Measurements from ENCODE around the gene CYP4B1. TPM values are rescaled to one million over a fixed set of nuclear protein-coding genes. Genes with fewer than 3 reads are reported as not detected.
"Not testable (repeated sequence)": the region's sequence is repeated elsewhere in the genome, so short reads cannot be mapped to it uniquely, and the experiment has no call there.

The CYP4B1 gene
- total RNA-seq, 1 donor from 2014 or later, result 20.4 TPM

DNA sequence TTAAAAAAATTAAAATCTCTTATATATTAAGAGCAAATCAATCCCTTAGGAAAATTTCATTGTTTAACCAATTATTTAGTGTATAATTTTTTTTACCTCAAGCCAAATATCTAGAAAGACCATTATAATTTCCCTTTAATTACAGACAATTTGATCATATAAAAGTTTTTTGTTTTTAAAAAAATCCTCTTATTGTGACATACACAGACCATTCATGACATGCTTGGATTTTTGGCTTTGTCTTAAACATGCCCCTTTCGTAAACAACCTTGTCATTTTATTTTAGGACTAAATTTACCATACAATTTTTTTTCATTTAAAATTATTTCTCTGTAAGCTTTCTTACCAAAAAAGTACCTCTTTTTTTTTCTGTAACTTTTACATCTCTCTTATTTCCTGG lies 14.2 kb upstream of the CYP4B1 start:
- intact Hi-C loops (cut with DNase I), result no loop called here
- no peak for ATAC-seq (ENCODE audit: poor library complexity)
- DNase-seq, result no peak

DNA sequence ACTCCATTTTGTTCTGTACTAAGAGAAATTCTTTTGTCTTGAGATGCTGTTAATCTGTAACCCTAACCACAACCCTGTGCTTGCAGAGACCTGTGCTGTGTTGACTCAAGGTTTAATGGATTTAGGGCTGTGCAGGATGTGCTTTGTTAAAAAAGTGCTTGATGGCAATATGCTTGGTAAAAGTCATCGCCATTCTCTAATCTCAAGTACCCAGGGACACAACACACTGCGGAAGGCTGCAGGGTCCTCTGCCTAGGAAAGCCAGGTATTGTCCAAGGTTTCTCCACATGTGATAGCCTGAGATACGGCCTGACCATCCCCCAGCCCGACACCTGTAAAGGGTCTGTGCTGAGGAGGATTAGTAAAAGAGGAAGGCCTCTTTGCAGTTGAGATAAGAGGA lies 10.2 kb upstream of the CYP4B1 start:
- intact Hi-C loops (cut with DNase I); DNase-seq; ATAC-seq (ENCODE audit: poor library complexity): not testable (repeated sequence)

DNA sequence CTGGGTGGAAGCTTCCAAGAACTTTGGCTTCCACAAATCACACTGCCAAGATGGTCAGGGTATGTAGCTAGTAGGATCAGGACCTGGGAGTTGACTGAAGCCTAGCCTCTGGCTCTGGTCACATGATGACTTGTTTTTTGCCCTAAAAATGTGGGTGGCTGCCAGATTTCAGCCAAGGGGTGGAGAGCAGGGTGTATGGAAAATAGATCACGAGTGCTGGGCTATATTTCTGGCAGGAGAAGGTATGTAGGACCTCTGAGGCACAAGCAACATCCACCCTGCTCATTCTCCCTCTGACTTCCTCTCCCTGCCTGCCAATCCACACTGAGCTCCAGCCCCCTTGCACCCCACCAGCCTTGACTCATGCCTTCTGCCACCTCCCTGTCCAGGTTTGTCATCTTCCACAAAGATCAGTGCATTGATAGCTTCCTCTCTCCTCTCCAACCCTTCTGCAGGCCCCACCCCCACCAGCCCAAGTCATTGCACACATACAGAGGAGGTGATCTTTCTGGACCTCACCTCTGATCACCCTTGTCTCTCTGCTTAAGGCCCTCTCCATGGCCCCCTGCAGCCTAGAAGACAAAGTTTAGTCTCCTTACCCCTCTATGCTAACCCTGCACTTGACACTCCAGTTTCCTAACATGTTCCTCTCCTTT lies 8.3 kb upstream of the CYP4B1 start:
- intact Hi-C loops (cut with DNase I), result no loop called here
- ATAC-seq (ENCODE audit: poor library complexity) (no peak), DNase-seq (no peak)

DNA sequence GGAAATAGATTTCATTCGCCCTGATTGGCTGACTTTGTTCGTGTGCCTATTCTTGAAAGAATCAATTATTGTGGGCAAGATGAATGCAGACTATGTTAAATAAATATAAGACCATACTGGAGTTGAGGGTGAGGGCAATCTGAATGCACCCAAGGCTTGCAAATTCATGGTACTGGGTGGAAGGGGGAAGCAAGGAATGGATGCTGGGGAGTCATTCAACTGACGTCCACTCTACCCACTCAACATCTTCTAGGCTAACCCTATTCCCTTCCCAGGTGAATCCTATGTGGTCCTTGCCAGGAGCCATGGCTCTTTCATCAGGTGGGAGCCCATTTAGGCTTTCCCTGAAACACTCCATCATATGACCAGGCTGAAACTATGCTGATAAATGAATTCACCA lies 5.7 kb upstream of the CYP4B1 start:
- no peak for DNase-seq
- intact Hi-C loops (cut with DNase I), result no loop called here
- no peak for ATAC-seq (ENCODE audit: poor library complexity)

DNA sequence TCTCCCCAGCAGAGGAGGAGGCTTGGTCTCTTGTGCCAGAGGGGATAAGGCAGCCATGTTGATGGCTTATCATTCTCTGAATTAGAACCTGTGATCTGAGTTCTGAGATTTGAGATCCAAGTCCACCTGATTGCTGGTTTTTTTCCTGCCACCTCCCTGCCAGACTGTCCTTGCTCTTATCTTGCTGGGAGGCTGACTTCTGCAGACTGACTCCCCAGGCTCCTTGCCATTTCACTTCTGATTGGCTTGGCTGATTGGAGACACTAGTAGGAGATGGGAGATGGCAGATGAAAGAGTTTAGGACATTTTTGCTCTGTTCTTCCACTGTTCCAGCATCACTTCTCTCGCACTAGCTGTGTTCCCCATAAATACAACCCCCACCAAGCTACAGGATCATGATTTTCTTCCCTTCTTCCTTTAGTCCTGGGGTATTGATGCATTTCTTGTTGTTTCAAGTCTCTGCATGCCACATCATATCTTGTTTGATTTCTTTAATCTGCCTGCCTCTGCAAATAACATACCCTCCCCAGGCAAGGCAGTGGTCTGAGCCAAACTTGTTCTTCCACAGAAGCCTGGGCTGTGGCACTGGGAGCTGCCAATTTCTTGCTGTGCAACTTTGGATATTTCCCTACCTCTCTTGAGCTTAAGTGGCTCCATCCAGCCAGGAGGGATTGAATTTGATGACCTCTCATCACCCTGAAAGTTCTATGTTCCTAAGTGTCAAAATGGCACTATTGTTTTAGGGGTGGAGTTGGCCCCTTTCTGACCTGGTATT lies 963 bp upstream of the CYP4B1 start:
- no peak for ATAC-seq (ENCODE audit: poor library complexity)
- intact Hi-C loops (cut with DNase I), result no loop called here
- DNase-seq, result no peak

DNA sequence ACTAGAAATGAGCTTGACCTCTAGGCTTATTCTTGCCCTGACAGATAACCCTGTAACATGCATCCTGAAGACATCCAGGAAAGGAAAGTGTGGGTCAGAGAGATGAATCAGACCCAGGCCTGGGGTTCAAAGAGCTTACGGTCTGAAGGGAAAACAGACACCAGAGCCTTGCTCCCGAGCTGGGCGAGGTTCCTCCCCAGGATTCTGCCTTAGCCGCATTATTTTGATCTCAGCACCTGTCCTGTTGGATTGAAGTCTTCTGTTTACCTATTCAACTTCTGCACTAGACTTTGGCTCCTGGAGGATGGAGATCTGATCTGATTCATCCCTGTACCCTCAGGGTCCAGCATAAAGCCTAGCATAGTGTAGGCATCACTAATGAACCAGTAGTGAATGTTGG lies 1.9 kb downstream of the CYP4B1 start:
- DNase-seq, result no peak
- ATAC-seq (ENCODE audit: poor library complexity), result no peak
- intact Hi-C loops (cut with DNase I), result no loop called here

DNA sequence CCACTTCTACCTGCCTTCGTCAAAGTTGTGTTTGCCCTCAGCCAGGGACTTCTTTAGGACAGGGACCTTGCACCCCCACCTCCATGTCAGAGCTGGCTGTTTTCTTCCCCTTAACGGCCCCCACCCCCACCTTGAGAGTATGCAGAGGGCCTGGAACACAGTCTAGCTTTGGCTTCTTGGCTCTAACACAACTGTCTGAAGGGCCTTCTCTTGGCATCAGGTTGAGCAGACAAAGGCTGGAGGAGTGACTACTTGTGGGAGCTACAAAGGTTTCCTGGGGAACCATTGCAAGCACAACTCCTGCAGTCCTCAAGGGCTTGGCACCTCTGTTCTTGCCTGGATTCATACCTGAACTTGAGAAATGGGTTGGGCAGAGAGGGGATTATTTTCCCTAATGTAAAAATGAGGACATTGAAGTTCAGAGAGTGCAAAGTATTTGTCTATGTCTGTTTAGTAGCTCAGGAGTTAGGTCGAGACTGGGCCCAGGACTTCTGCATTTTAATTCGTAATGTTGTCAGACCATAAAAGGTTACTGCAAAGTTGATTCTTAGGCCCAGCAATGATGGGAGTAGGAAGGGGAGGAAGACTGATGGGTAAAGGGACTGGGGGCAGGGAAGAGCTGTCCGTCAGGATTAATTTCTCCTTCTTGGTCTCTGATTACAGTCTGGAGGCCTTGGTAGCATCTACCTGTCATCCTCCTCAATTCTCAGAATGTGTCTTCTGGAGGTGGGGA lies 2.6 kb downstream of the CYP4B1 start:
- ATAC-seq (ENCODE audit: poor library complexity) (no peak), DNase-seq (no peak)
- intact Hi-C loops (cut with DNase I), result no loop called here

DNA sequence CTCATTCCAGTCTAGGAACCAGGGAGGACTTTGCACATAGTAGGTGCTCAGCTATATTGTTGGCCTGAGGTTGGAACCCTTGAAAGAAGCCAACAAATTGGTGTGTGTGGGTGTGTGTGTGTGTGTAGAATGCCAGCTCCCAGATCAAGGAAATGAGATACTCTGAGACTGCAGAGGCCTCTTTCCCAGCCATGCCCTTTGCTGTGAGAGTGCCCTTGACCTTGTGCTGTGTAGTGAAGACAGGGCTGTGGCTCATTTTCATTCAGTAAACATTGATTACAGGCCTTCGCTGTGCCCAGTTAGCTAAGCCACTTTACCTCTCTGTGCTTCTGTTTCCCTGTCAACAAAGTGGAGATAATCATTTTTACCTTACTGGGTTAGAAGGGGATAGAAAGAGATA lies 3.2 kb downstream of the CYP4B1 start:
- intact Hi-C loops (cut with DNase I), result no loop called here
- DNase-seq (no peak), ATAC-seq (ENCODE audit: poor library complexity) (no peak)

DNA sequence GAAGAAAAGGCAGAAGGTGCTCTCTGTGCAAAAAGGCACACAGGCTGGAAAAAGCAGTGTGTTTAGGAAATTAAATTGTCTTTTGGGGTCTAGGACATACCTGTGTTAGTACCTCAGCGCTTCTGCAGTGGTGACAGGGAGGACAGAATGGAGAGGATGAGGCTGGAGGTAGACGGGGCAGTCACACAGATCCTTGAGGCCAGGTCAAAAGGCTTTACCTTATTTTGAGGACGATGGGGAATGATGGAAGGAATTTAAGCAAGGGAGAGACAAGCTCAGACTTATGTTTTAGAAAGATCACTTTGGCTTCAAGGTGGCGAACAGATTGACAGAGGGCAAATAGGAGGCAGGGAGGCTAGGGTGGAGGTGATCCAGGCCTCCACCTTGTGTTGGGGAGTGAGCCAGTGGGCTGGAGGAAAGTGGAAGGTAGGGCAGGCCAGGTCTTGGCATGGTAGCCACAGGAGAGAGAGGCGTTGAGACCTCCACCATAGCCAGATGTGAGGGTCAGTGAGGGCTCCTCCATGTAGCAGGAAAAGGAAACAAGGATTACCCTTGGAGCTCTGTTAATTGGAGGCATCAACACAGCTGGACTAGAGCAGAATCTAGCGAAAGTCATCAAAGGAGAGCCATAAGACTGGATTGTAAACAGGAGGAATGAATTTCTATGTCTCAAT lies 4.2 kb downstream of the CYP4B1 start:
- ATAC-seq (ENCODE audit: poor library complexity) (no peak), DNase-seq (no peak)
- intact Hi-C loops (cut with DNase I), result no loop called here

DNA sequence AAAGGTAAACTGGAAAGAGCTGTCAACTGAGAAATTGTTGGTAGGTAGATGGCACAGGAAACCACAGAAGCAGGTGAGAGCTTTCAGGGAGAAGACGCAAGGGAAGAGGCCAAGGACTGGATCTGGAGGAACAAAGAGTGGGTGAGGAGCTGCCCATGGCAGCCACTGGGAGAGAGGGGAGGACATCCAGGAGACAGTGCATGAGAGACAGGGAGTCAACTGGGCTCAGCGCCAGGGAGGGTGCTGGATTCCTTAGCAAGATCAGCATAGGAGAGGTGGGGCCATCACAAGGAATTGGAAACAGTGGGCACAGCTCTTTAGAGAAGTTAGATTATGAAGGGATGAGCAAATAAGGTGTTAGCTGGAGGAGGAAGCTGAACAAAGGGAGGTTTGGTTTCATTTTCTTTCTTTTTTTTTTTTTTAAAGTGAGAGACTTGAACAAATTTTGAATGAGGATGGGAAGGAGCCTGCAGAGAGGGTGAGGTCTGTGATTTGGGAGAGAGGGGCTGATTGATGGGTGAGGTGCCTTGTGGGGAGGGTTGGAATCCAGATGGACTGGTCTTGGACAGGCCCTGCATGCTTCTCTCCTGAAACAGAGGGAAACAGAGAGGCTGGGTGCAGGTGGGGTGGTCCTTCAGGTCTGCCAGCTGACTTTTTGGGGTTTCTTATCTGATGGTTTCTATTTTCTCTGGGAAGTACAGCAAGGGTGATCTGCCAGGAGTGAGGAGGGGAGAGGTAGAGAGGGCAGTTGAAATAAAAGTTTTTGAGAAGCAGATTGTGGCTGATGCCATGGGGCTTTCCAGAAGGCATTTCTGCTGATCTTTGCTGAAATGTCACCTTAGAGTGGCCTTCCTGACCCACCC lies 5.4 kb downstream of the CYP4B1 start:
- DNase-seq, result peak; percentile 67
- intact Hi-C loops (cut with DNase I), result no loop called here
- no peak for ATAC-seq (ENCODE audit: poor library complexity)

DNA sequence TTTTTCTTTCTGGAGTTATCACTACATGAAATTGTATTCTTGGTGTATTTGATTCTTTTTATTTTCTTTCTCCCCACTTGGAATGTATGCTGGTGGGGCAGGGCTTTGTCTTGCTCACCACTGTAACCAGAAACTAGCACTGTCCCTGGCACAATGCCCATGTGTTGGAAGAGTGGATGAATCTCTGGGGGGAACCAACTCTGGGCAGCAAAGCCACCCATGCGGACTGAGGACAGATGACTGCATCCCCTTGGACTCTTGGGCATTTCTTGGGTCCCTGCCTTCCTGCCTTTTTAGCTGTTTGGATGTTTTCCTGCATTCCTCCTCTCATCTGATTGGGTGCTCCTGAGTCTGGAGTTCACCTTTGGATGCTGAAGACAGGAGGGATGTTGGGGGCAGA lies 6.1 kb downstream of the CYP4B1 start:
- ATAC-seq (ENCODE audit: poor library complexity), result no peak
- no peak for DNase-seq
- intact Hi-C loops (cut with DNase I), result no loop called here

DNA sequence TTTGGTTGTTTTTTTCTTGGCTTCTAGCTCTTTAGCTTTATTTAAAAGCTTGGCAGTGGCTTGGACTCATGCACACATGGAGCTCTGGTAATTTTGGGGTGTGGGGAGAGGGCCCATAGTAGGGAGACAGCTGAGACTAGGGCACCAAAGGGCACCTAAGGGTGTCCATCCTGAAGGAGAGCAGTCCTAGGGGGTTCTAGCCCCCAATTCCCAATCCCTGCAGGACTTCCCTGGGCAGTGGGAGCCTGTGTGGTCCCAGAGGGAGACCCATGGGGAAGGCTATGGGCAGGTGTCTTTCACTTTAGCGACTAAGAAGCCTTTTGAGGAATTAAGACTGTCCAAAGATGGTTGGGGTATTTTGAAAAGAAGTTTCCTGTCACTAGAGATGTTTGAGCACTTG lies 6.9 kb downstream of the CYP4B1 start:
- DNase-seq (no peak), ATAC-seq (ENCODE audit: poor library complexity) (no peak)
- intact Hi-C loops (cut with DNase I), result no loop called here

DNA sequence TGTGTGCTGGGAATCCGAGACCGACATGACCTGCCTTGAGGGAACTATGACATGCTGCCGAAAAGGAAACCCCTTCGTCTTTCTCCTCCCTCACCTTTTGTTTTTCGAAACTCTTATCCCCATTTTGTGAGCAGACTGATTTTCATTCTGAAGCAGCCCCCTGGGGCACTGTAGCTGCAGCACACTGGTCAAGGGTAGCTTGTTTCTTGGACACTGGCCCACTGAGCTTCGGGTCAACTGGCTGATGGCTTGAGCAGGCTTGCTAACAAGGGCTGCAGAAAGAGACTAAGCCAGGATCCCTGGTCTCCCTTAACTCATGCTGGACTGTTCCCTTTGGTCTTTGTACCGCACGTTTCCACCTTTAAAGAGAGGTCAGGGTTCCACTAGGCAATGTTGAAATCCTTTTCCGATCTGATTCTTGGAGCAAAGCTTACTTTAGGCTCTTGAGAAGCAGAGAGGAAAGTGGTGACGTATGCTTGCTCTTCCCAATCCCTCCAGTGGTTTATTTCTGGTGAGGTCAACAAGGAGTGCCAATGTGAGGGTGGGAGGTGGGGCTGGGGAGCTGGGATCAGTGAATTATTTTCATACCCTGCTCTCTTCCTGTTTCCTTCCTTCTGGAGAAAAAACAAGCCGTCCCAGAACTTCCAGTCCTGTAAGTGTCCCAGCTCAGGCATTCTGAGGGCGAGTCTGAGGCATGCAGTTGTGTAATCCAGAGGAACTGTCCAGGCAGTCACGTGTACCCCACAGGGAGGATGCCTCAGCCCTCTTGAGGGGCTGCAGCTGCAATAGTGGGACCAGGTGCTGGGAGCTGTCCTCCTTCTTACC lies 7.6 kb downstream of the CYP4B1 start:
- DNase-seq (peak; percentile 83), ATAC-seq (ENCODE audit: poor library complexity) (peak; percentile 90)
- intact Hi-C loops (cut with DNase I), result no loop called here

DNA sequence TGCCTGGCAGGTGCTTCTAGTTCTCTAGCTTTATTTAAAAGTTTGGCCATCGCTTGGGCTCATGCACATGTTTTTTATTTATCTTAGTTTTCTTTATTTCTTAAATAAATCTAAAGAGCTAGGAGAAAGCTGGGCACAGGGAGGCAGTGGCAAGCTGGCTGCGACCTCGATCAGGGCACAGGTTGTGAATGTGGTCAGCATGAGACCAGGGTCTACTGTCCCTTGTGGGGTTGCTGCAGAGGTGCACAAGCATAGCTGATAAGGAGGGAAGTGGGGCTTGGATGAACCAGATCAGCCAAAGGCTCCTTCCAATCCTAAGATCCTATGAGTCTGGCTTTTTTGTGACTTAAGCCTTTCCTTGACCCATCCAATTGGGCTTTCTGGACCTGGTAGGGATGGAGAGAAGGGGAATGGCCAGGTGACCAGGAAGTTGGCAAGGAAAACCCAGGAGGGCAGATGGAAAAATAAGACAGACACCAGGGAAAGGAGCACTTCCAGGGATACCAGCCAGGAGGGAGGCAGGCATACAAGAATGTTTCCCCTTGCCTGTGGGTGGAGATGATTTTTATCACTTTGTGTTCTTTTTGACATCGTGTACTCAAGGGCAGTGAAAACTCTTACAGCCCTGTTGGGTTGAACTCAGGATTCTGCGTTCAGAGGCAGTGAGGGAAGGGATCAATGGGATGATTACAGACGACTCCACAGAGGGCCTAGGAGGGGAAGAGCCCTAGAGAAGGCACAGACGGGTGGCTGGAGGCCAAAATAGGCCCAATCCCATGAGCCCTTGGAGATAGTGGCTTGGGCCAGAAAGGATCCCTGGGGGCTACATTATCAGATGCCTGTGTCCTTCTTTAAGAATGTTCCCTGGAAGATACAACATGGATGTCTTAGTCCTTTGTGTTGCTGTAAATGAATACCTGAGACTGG lies 8.5 kb downstream of the CYP4B1 start:
- intact Hi-C loops (cut with DNase I), result no loop called here
- DNase-seq, result no peak
- ATAC-seq (ENCODE audit: poor library complexity), result peak; percentile 11

DNA sequence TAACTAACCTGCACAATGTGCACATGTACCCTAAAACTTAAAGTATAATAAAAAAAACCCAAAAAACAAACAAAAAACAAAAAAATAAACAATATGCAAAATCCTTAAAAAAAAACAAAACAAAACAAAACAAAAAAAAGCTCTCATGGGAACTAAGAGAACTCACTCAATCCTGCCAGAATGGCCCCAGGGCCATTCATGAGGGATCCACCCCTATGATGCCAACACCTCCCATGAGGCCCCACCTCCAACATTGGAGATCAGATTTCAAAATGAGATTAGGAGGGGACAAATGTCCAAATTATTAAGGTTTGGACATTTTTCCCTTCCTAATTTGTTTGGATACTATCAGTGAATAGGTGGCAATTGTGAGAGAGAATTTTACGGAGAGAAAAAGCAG lies 10.2 kb downstream of the CYP4B1 start:
- intact Hi-C loops (cut with DNase I), result no loop called here
- DNase-seq (no peak), ATAC-seq (ENCODE audit: poor library complexity) (no peak)

DNA sequence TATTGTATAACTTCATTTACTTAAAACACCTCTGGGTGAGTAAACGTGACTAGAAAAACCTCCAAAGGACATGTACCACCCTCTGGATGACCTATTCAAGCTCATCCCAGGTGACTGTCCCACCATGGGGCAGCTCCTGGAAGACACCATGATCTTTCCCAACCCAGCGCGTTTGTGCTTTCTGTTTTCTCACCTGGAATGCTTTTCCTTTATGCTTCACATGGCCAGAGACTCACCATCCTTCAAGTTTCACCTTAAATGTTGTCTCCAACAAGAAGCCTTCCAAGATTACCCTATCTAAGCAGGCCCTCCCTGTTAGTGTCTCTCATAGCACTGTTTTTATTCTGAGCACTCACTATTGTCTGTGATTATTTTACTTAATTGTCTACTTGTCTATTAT lies 11.1 kb downstream of the CYP4B1 start:
- DNase-seq (no peak), ATAC-seq (ENCODE audit: poor library complexity) (no peak)
- intact Hi-C loops (cut with DNase I), result no loop called here

DNA sequence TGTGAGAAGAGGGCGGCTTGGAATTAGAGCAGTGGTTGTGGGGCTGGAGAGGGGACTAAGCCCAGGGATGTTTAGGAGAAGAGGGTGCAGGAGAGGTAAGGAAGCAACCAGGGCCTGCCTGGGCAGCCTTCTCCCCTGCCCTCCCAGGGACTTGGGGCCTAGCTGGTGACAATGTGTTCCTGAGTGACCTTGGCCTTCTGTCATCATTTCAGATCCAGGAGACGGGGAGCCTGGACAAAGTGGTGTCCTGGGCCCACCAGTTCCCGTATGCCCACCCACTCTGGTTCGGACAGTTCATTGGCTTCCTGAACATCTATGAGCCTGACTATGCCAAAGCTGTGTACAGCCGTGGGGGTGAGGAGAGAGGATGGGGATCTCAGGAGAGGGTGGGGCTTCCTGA lies 11.8 kb downstream of the CYP4B1 start:
- intact Hi-C loops (cut with DNase I), result no loop called here
- DNase-seq (no peak), ATAC-seq (ENCODE audit: poor library complexity) (no peak)
